HG03457 (cell line): ENCODE results near the gene RAD51B.
"Not testable (repeated sequence)": the region's sequence is repeated elsewhere in the genome, so short reads cannot be mapped to it uniquely, and the experiment has no call there.

Experiments
- ATAC-seq: cut with Tn5 transposase; IDR thresholded peaks from one replicate; pipeline ENCODE4 v1.9.1; 2021; ENCODE audit warnings: moderate number of reproducible peaks; ENCODE audit not compliant: unreplicated experiment

The RAD51B gene

DNA sequence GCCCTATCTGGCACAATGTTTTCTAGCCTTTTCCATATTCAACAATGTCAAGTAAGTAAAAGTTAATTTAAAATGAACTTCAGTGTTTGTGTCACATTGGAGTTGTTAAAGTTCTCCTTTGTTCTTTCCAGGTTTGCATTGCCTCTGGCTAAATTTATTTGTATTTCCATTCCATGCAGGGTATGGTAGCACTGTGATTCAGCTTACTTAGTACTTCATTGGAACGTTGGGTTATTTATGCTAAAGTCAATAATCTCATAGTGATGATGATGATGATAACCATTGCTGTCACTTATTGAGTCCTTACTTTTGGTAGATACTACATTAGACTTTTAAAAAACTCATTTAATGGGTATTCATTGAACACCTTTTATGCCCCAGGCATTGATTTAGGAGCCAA is 286.9 kb downstream of the RAD51B start:
- ATAC-seq, result no peak

- no peak for ATAC-seq
Measured at GRCh38 chr14:68106905-68107304, 287.3 kb downstream of the RAD51B start.

DNA sequence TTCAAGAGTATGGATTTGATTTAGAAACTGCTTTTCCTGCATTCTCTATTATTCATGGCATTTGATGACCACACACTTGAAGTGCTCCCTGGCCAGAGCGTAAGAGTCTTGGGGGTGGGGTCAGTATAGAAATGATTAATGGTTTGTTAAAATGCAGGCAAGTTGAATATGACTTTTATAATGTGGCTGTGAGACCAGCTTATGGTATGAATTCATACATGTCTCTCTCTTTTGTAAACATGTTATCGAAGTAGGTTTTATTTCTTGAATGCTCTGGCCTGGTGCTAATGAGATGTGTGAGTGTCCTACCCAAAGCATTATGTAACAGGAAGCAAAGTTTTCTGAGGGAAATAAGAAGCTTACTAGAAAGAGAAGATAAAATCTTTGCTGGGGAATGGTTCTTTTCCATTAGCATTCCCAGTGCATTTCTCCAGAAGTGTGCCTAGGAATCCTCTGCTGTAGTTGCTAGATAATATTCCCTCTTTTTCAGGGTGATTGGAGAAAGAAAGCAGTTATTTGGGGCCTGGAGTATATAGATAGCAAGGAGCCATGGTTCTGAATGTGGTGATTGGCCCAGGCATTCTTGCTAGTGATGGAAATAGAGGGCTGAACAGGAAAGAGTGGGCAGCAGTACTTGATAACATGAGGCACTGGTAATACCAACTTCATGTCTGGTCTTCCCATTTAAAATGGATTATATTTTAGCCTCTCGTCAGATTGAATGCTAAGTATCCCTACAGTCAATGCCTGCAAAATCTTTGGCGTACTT is 289.7 kb downstream of the RAD51B start:
- no peak for ATAC-seq

DNA sequence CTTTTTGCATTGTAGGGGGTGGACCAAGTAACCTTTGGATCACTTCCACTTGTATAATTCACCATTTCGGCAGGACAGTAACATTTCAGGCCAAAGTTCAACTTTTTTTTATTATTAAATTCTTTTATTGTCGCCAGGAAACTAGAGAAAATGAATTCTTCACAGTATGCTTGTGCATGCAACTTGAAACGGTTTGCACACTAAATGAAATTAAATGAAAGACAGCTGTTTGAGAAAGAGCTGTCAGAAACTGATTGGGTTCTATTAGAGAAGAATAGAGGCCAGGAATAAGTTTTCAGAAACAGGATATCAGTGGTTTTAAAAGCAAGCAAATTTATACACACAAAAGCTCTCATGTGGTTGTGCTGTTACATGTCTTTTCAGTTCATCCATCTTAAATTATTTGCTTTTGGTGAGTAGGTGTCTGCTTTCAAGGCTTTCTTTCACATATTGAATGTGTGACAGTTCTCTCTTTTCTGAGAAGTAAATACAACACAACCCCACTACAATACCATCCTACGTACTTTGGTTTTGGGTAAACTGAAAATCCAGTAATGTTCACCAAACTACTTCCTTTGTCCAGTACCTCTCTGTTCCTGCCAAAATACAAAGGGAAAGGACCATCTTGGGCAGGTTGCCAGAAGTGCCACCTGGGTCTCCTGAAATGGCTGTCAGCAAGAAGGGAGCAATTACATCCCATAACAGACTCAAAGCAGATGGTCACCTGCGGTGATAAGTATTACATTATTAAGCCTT is 291.7 kb downstream of the RAD51B start:
- ATAC-seq, result no peak

- ATAC-seq, result no peak
Measured at GRCh38 chr14:68111853-68112270, 292.3 kb downstream of the RAD51B start.

- ATAC-seq, result no peak
Measured at GRCh38 chr14:68112442-68112841, 292.9 kb downstream of the RAD51B start.

- no peak for ATAC-seq
Measured at GRCh38 chr14:68113343-68113930, 293.9 kb downstream of the RAD51B start.

- not testable (repeated sequence) for ATAC-seq
Measured at GRCh38 chr14:68115952-68116351, 296.4 kb downstream of the RAD51B start.

DNA sequence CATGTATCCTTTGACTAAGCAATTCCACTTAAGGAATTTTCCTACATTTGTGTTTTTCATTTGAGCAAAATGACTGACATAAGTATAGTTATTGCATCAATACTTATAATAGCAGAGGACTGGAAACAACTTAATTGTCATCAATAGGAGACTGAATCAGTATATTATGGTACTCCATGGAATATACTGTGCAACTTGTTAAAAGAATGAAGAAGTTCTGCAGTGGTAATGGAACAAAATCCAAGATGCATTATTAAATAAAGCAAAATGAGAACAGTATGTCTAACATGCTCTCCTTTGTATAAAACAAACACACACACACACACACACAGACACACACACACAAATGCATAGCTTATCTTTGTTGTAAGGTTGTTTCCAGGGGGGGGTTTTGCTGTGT is 303.1 kb downstream of the RAD51B start:
- no peak for ATAC-seq

DNA sequence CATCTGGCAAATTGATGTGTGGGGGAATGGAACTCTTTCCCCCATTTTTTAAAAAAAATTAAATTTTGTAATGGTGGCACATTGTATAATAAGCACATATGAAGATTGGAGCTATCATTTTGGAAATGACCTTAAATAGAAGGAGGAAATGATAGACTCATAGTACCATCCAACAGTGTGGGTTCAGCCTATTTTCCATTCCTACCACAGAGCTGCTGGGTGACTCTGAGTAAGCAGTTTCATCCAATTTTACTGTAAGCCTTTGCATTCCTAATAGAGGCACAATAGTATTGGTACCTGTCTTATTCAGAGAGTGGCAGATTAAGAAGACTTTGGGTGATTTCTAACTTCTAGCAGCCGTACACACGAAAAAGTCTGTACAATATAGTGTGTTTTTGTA is 304.5 kb downstream of the RAD51B start:
- no peak for ATAC-seq

DNA sequence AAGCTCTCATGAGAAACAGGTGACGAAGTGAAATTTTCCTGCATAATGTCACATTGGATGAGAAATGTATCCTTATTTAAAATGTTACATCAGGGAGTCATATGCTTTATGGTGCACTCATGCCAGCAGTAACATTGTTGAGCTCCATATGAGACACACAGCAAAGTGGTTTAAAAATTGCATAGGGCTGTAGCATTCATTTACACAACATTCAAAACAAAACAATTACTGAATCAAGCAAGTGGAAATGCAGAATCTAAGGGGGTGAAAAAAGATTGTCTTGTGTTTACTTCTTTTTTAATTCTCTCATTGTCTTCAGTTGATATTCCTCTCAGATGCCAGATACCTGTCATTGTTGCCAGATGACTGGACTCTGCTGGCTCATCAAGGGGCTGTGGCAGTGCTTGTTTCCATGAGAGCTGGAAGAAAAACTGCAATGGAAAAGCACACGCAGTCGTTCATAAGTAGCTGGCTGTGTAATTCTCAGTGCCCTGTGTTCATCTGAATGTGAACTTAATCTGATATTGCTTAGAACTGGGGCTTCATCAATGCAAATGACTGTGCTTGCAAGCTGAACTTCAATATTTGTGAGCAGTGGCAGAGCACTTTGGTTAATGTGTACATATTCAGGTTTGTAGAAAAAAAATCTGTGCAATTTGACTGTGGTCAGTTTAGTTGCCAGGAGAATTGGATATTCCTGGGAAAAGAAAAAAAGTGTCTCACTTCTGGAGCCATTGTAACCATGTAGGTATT is 305.6 kb downstream of the RAD51B start:
- no peak for ATAC-seq

GRCh38 chr14:68127166-68127565 is 307.6 kb downstream of the RAD51B start:
- no peak for ATAC-seq

GRCh38 chr14:68131907-68132306 is 312.3 kb downstream of the RAD51B start:
- ATAC-seq, result no peak

GRCh38 chr14:68132563-68133121 is 313.1 kb downstream of the RAD51B start:
- ATAC-seq, result no peak

DNA sequence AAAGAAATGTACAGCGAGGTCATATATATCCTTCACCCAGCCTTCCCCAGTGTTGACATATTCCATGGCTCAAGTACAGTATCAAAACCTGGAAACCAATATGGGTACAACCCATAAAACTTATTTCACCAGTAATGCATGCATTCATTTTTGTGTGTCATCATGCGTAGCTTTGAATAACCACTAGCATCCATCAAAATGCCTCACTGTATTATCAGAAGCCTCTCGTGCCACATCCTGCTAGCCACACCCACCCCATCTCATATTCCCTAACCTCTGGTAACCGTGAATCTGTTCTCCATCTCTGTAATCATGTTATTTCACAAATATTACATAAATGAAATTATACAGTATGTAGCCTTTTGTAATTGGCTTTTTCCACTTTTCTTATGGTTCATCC is 314.3 kb downstream of the RAD51B start:
- no peak for ATAC-seq

DNA sequence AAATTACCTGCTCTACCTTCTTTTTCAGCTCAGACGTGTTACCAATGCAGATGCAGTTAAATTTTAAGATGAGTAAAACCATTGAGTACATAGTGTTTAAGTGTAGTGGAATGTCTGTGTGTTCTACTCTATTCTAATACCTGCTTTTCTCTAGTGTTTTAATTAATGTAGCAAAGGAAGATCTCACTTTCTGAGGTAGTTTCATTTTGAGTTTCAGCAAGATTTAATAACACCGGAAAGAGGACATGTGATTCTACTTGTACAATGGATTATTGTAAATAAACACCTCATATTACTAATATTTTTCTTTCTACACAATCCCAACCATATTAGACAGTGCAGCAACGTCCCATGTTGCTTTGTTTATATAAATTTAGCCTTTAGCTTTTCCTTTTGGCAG is 315.4 kb downstream of the RAD51B start:
- no peak for ATAC-seq

DNA sequence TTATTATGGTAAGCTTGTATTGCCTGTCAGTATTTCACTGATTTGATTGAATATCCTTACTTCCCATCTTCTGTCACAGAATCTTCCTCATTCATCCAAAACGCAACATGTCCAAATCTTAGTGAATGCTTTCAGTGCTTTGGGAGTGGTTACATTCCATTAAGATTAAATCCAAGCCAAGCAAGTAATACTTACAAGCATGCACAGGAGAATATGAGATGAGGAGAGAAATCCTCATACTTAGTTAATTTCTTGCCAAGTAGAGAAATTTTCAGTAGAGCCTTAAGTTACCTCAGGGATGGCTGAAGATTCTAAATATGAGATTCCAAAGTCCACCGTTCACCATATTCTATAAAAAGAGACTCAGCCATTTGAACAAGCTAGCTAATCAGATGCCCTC is 316.0 kb downstream of the RAD51B start:
- ATAC-seq, result no peak

DNA sequence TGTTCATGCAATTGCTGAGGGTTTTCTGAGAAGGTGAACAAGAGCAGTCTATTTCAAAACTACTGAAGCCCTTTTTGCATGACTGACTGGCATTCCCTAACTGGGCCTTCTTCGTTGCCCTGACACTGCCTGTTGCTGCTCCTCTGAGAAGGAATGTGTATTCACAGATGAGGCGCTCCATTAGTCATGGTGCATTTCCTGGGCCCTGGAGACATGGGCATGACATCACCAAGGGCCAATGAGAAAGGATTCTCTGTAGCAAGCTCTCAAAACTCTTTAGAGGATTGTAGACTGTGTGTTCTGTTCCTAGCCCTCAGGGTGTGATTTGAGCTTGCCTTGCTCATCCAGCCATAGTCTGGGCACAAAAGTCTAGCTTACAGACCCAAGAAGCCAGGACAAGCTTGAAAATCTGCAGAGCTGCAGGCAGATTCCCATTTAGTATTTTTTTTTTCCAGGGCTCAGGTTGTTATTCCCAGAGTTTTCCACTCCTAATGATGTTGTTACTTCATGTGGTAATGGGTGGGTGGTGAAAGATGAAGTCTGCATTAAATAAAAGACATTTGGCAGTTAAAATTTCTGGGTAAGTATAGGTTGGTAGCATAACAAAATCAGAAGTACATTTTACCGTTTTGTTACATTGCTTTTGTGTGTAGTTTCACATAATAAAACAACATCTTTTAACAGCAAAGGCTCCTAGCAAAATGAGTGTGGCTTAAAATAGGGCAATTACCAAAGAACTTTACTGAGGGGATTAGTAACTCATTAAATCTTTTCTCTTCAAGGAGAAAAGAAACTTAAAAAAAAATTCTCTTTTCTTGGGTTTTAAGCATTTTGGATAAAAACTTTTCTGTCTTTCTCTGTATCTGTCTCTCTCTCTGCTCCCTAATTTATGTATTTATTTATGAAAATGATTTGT is 318.4 kb downstream of the RAD51B start:
- ATAC-seq, result no peak

GRCh38 chr14:68139431-68140075 is 320.0 kb downstream of the RAD51B start:
- no peak for ATAC-seq
